ENCODE measurements around the gene RASSF6. TPM values are rescaled to one million over a fixed set of nuclear protein-coding genes. Genes with fewer than 3 reads are reported as not detected.

The RASSF6 gene
- total and polyA plus RNA-seq, 2 donors (not counting 1 experiment from before 2014, with no cell fraction given): 1.4 to 13.1 TPM

DNA sequence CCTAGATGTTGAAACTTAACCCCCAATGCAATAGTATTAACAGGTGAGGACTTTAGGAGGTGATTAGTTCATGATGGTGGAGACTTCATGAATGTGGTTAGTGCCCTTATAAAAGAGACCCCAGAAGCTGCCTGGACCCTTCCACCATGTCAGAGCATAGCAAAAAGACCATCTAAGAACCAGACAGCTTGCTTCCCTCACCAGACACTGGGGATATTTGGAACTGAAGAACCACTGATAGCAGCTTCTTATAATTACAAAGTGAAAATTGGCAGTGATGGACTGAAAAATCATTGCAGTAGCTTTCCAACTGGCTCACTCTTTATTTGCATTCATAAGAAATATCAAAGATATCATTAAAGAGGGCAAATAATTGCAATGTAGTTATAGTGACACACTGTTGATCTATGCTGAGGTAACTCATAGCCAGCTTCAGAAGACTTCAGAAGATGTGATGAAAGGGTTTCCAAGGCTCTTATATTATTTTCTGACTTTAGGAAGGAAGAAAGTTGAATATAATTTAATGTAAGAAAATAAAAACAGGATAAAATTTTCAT, 5.8 kb downstream of the RASSF6 start:
- no peaks in the 10 kb centered on the region for H3K27me3 Mint-ChIP-seq
- ATAC-seq (ENCODE audit: low read depth) (no peak), DNase-seq (no peak)
- intact Hi-C loops (cut with micrococcal nuclease): no loop called here
- no peak overlapping the region for H3K4me3 ChIP-seq (ENCODE audit: control extremely low read depth in 1 of 5, extremely low read depth in 1 of 5, insufficient read depth in 1 of 5, low read depth in 2 of 5, low read length in 4 of 5)
- TF ChIP-seq, protein P1, sequence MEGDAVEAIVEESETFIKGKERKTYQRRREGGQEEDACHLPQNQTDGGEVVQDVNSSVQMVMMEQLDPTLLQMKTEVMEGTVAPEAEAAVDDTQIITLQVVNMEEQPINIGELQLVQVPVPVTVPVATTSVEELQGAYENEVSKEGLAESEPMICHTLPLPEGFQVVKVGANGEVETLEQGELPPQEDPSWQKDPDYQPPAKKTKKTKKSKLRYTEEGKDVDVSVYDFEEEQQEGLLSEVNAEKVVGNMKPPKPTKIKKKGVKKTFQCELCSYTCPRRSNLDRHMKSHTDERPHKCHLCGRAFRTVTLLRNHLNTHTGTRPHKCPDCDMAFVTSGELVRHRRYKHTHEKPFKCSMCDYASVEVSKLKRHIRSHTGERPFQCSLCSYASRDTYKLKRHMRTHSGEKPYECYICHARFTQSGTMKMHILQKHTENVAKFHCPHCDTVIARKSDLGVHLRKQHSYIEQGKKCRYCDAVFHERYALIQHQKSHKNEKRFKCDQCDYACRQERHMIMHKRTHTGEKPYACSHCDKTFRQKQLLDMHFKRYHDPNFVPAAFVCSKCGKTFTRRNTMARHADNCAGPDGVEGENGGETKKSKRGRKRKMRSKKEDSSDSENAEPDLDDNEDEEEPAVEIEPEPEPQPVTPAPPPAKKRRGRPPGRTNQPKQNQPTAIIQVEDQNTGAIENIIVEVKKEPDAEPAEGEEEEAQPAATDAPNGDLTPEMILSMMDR (IDR thresholded peaks at IDR 0.05): no peak
- no peak for TF ChIP-seq EZH2 (IDR thresholded peaks at IDR 0.05; ENCODE audit: borderline replicate concordance, insufficient read depth, low read depth, low read length, poor library complexity, severe bottlenecking)
- no peaks in the 10 kb centered on the region for H4K20me1 ChIP-seq (ENCODE audit: control insufficient read depth, insufficient read depth, low read length, poor library complexity, severe bottlenecking)
- H3K9me3 Mint-ChIP-seq (ENCODE audit: insufficient read depth): no peaks in the 10 kb centered on the region
- no peak overlapping the region for H3K4me3 Mint-ChIP-seq
- H3K27me3 ChIP-seq (replicated peaks in 1 of 4; ENCODE audit: control extremely low read depth in 1 of 4, control insufficient read depth in 3 of 4, insufficient read depth in 4 of 4, low read length in 3 of 4): no peaks in the 10 kb centered on the region
- H3K27ac Mint-ChIP-seq: no peak overlapping the region
- peaks cover 15% of the 10 kb centered on the region for H3K4me1 Mint-ChIP-seq
- no peaks in the 10 kb centered on the region for H3K9me3 ChIP-seq (ENCODE audit: control extremely low read depth in 1 of 3, control insufficient read depth in 2 of 3, insufficient read depth in 1 of 3, low read length in 2 of 3)
- no peak overlapping the region for H3K4me2 ChIP-seq (replicated peaks; ENCODE audit: low read depth, low read length, poor library complexity, severe bottlenecking)
- no peaks in the 10 kb centered on the region for H3K79me2 ChIP-seq (ENCODE audit: control insufficient read depth, insufficient read depth, low read length)
- H2AFZ ChIP-seq (ENCODE audit: insufficient read depth, low read depth, low read length, poor library complexity, severe bottlenecking): no peak overlapping the region
- H3K36me3 ChIP-seq (replicated peaks in 1 of 2; ENCODE audit: control extremely low read depth in 1 of 2, control insufficient read depth in 1 of 2, extremely low read depth in 1 of 2, insufficient read depth in 2 of 2, low read length in 1 of 2): no peaks in the 10 kb centered on the region
- CTCF ChIA-PET: no interaction called here
- no peak overlapping the region for H3K27ac ChIP-seq (ENCODE audit: low read length in 2 of 2)
- H3K4me1 ChIP-seq (ENCODE audit: control insufficient read depth in 2 of 2, insufficient read depth in 2 of 2, low read length in 2 of 2): no peaks in the 10 kb centered on the region
- POLR2A ChIA-PET: no interaction called here
- H3K9ac ChIP-seq (ENCODE audit: low read length): no peak overlapping the region

DNA sequence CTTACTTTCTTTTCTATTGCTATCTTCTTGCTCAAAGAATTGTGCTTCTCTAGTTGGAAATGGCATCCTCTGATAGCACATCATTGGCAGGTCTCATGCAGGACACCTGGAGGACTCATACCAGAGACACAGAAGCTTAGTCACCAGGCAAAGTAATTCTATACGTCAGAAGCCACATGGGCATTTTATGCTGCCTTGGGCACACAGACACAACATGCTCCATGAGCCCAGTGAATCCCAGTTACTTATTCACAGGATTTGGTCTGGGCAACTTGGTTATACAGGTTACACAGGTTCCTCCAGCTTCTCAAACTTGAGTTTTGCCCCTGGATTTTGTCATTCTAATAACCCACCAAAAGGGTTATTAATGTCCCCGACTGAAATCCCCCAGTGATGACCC, 7.1 kb downstream of the RASSF6 start:
- H3K27ac ChIP-seq (ENCODE audit: low read length in 2 of 2): no peak overlapping the region
- ATAC-seq (ENCODE audit: low read depth) (no peak), DNase-seq (no peak)
- peaks cover 13% of the 10 kb centered on the region for H3K4me1 Mint-ChIP-seq
- H3K4me3 Mint-ChIP-seq: no peak overlapping the region
- H3K9me3 ChIP-seq (ENCODE audit: control extremely low read depth in 1 of 3, control insufficient read depth in 2 of 3, insufficient read depth in 1 of 3, low read length in 2 of 3): no peaks in the 10 kb centered on the region
- intact Hi-C loops (cut with micrococcal nuclease): no loop called here
- no peak overlapping the region for H2AFZ ChIP-seq (ENCODE audit: insufficient read depth, low read depth, low read length, poor library complexity, severe bottlenecking)
- no peak overlapping the region for H3K4me3 ChIP-seq (ENCODE audit: control extremely low read depth in 1 of 5, extremely low read depth in 1 of 5, insufficient read depth in 1 of 5, low read depth in 2 of 5, low read length in 4 of 5)
- H3K4me1 ChIP-seq (ENCODE audit: control insufficient read depth in 2 of 2, insufficient read depth in 2 of 2, low read length in 2 of 2): no peaks in the 10 kb centered on the region
- H3K27me3 ChIP-seq (replicated peaks in 1 of 4; ENCODE audit: control extremely low read depth in 1 of 4, control insufficient read depth in 3 of 4, insufficient read depth in 4 of 4, low read length in 3 of 4): no peaks in the 10 kb centered on the region
- H3K4me2 ChIP-seq (replicated peaks; ENCODE audit: low read depth, low read length, poor library complexity, severe bottlenecking): no peak overlapping the region
- H3K36me3 ChIP-seq (replicated peaks in 1 of 2; ENCODE audit: control extremely low read depth in 1 of 2, control insufficient read depth in 1 of 2, extremely low read depth in 1 of 2, insufficient read depth in 2 of 2, low read length in 1 of 2): no peaks in the 10 kb centered on the region
- TF ChIP-seq, protein P1 (IDR thresholded peaks at IDR 0.05): no peak
- no peak for TF ChIP-seq EZH2 (IDR thresholded peaks at IDR 0.05; ENCODE audit: borderline replicate concordance, insufficient read depth, low read depth, low read length, poor library complexity, severe bottlenecking)
- no peaks in the 10 kb centered on the region for H3K9me3 Mint-ChIP-seq (ENCODE audit: insufficient read depth)
- no peaks in the 10 kb centered on the region for H3K79me2 ChIP-seq (ENCODE audit: control insufficient read depth, insufficient read depth, low read length)
- CTCF ChIA-PET: no interaction called here
- H3K9ac ChIP-seq (ENCODE audit: low read length): no peak overlapping the region
- WGBS (ENCODE audit: insufficient coverage): 100% methylated on average over 2 of the region's 2 CpGs
- H3K27me3 Mint-ChIP-seq: no peaks in the 10 kb centered on the region
- no peaks in the 10 kb centered on the region for H4K20me1 ChIP-seq (ENCODE audit: control insufficient read depth, insufficient read depth, low read length, poor library complexity, severe bottlenecking)
- no peak overlapping the region for H3K27ac Mint-ChIP-seq
- POLR2A ChIA-PET: no interaction called here

All from B cell (primary cell).